ENCODE data around the gene CCDC200.

DNA sequence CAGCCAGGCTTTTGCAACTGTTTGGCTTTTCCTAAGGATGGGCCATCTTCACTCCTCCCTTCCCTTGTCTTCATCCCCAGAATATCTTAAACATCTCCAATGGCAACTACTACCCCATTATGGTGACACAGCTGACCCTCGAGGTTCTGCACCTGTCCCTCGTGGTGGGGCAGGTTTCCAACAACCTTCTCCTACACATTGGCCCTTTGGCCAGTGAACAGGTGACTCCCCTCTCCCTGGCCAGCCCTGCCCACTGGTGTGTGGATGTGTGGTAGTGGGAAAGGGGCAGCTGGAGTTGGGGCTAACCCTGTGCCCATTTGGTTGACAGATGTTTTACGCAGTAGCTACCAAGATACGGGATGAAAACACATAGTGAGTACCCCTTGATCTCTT lies 12.1 kb downstream of the CCDC200 start:
- no peak for TF ChIP-seq POLR2A (IDR thresholded peaks at IDR 0.05)
- no peak for TF ChIP-seq CTCF (IDR thresholded peaks at IDR 0.05)
- TF ChIP-seq POLR2AphosphoS5 (IDR thresholded peaks at IDR 0.05), result no peak
